ENCODE data around the gene MTRF1.

MTRF1 gene, protein sequence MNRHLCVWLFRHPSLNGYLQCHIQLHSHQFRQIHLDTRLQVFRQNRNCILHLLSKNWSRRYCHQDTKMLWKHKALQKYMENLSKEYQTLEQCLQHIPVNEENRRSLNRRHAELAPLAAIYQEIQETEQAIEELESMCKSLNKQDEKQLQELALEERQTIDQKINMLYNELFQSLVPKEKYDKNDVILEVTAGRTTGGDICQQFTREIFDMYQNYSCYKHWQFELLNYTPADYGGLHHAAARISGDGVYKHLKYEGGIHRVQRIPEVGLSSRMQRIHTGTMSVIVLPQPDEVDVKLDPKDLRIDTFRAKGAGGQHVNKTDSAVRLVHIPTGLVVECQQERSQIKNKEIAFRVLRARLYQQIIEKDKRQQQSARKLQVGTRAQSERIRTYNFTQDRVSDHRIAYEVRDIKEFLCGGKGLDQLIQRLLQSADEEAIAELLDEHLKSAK

DNA sequence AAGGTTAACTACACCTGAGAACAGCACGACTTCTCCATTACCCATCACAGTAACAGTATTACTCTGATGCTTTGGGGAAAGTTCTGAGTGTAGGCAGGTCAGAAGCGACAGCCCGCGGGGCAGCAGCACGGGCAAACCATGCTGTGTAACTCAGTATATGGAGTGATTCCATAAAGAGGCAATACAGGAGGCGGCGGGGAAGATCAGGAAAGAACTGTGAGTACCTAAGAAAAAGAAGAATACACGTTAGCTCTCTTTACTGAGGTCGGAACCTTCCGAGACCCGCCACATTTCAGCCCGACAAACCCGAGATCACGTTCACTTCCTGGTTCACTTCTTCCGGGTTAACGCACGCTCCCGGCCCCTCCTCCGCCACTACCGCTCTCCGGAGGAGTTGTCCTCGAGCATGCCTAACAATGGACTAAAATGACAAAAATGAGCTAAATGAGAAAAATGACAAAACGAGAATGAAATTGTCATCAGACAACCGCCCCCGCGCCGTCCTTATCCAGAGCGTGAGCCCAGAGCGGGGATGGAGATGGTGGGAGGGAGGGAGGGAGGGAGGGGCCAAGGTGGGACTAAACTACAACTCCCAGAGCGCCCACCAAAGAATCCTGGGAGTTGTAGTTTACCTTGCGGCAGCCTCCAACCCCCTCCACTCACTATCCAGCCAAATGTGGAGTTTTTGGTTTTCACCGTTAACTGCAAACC, at the start of gene MTRF1:
Gene MTRF1 (minus strand): TSS at position 316 of the 711 bp plus-strand sequence. CDS start 2,669 bp downstream, outside the sequence.
- DNase-seq, result peak; percentile 86 to 89

DNA sequence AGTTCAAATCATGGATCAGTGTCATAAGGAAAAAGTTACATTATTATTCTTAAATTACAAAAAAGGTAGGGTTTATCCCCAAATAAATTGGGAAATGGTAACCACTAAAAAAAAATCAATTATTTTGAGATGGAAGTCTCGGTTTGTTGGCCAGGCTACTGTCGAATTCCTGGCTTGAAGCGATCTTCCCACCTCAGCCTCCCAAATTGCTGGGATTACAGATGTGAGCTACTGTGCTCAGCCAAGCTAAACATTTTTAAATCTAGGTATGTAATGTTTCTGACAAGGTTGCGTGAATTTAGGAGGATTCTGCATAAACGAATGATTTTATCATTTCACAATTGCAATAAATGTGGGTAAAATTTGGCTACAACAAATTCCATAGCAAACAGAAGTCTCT, 49.7 kb upstream of the MTRF1 start:
- DNase-seq, result no peak

- DNase-seq, result no peak
Observed at GRCh38 chr13:41312176-41312500, 48.8 kb upstream of the MTRF1 start.

- DNase-seq, result peak in 1 of 2 experiments; percentile 61
Observed at GRCh38 chr13:41311406-41312175, 48.2 kb upstream of the MTRF1 start.

DNA sequence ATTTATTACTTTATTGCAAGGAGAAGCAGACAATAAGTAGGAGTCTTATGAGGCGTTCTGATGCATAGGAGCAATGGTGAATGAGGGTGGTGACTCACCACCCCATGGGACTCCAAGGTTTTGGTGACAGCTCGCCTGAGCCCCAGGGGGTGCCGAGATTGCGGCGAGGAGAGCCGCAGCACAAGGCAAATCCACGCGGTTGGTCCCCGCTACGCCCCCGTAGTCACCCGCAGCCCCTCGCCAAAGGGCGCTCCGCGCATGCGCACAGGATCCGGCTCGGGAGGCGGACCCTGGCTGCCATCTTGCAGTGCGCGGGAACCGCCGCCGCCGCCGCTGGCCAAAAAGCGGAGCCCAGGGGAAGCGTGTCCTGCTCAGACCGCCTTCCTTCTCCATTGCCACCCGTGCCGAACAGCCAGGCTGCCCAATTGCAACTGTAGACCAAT, 47.6 kb upstream of the MTRF1 start, which contains the start of gene NAA16:
Gene NAA16 (plus strand): TSS at position 305 of the 443 bp plus-strand sequence. CDS start 262 bp downstream, outside the sequence.
- peak; percentile 73 to 74 for DNase-seq

DNA sequence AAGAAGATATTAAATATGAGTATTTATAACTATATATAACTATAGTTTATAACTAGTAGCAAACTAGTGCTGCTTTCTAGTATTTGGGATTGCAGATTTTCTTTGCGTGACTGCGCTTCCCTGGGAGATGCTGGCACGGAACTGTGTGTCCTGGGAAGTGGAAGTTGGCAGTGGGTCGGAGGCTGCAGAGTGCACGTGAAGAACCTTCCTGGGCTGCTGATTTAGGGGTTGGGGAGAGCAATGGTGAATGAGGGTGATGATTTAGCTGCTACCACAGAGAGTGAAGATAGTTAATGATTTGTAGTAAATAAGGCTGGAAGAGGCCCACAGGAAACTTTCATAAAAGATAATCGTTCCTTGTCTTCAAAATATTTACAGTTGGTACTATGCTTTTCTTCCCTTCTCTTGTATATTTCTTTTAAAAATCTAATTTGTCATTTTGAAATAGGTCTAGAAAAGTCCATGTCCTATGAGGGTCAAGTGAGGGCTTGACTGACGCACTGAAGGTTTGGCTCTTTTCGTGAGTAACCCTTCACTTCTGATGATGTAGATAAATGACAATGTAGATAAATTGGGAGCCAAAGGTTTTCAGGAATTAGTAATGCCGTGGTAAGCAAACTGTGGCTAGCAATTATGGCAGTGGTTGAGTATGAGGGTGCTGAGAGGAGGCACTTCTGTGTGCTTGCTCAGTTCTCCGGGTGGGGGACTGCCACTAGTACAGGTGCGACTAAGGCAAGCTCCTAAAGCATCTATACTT, 44.7 kb upstream of the MTRF1 start:
- DNase-seq, result no peak

- DNase-seq, result no peak
Observed at GRCh38 chr13:41306271-41307145, 43.1 kb upstream of the MTRF1 start.

DNA sequence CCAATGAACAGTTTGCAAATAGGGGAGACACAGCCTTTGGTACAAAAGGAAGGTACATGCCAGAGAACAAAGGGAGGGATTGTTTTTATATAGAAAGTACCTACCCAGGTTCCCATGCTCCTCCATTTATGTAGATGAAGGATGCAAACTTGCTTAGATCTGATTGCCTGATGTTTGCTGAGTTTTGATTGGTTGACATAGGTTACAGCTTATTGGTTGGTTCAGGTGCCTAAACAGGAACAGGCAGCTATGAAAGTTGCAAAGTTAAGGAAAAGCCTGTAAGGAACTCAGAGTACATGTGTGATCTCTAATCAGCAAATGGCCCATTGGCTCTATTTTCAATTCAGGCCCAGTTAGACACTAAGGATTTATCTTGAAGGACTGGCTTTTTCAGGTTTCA, 41.2 kb upstream of the MTRF1 start:
- no peak for DNase-seq

- no peak for DNase-seq
Observed at GRCh38 chr13:41302743-41303142, 39.4 kb upstream of the MTRF1 start.

GRCh38 chr13:41299316-41300094, 36.1 kb upstream of the MTRF1 start:
- no peak for DNase-seq

- DNase-seq, result no peak
Observed at GRCh38 chr13:41296879-41297646, 33.7 kb upstream of the MTRF1 start.

GRCh38 chr13:41295973-41296372, 32.6 kb upstream of the MTRF1 start:
- no peak for DNase-seq

GRCh38 chr13:41294914-41295313, 31.5 kb upstream of the MTRF1 start:
- DNase-seq, result no peak

GRCh38 chr13:41293272-41293671, 29.9 kb upstream of the MTRF1 start:
- no peak for DNase-seq

DNA sequence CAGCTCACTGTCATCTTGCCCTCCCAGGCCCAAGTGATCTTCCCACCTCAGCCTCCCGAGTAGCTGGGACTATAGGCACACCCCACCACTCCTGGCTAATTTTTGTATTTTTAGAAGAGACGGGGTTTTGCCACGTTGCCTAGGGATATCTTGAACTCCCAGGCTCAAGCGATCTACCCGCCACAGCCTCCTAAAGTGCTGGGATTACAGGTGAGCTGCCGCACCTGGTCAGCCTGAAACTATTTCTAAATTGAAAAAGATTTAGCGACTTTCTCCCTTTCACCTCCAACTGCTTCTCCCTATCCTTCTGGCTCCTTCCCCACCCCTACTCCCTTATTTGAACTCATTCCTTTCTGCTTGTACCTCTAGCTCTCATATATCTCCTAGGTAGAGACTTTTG, 27.9 kb upstream of the MTRF1 start:
- DNase-seq, result no peak

GRCh38 chr13:41289463-41289881, 26.1 kb upstream of the MTRF1 start:
- no peak for DNase-seq

- no peak for DNase-seq
Observed at GRCh38 chr13:41286370-41286769, 23.0 kb upstream of the MTRF1 start.

DNA sequence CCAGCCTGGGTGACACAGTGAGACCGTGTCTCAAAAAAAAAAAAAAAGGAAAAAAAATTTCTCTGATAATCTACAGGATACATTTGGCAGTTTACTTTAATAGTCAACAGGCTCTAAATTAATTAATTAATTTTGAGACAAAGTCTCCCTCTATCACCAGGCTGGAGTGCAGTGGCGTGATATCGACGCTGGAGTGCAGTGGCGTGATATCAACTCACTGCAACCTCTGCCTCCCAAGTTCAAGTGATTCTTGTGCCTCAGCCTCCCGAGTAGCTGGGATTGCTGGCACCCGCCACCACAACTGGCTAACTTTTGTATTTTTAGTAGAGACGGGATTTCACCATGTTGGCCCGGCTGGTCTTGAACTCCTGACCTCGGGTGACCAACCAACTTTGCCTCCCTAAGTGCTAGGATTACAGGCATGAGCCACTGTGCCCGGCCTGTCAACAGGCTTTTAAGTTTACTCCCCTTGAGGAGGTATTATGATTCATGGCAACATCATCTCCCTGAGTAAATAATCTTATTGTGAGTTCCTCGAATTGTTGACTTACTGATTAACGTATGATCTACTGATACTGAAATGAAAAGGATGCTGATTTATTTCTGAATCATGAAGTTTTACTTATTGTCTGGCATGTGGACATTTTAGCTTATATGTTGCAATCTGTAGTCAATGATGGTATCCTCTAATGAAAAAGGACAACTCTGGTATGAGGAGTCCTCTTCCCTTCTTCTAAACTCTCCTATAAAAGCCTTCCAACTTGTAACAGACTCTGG, 21.3 kb upstream of the MTRF1 start:
- DNase-seq, result no peak

DNA sequence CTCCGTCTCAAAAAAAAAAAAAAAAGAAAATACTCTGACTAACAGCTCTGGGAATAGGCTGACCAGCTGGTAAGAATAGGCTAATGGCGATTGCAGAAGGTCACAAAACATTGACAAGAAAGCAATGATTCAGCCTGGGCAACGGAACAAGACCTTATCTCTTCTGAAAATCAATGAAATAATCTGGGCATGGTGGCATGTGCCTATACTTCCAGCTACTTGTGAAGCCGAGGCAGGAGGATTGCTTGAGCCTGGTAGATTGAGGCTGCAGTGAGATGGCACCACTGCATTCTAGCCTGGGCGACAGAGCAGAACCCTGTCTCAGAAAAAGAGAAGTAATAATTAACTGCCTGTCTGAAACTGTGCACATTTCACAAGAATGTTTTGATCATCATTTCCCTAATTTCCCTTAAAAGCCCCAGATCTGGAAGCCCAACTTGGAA, 18.8 kb upstream of the MTRF1 start:
- peak; percentile 40 to 51 for DNase-seq
